Prostate gland (tissue), 2 donors: ENCODE measurements around the gene SIK2.

Experiments used
- POLR2A ChIP-seq: fragments of 450-650 bp; IDR thresholded peaks from one replicate; pipeline ENCODE4 v1.6.1; 2016; ENCODE audit warnings: antibody characterized with exemption, mild to moderate bottlenecking
- POLR2AphosphoS5 ChIP-seq: sonication (generic); formaldehyde crosslinking; IDR thresholded peaks from one replicate; pipeline ENCODE4 v1.6.1; 2017; ENCODE audit warnings: antibody characterized with exemption
- TF ChIP-seq, protein P1 (sequence below), 4 experiments: fragments of 200-600 bp in 2 of 4; fragments of 450-650 bp in 2 of 4; sonication (generic) in 2 of 4; IDR thresholded peaks; 1 replicate in 3 of 4; 2 replicates in 1 of 4; pipeline ENCODE4 v1.5.1; 2016 to 2019; ENCODE audit warnings: antibody characterized with exemption in 4 of 4, mild to moderate bottlenecking in 2 of 4, moderate library complexity in 2 of 4

DNA sequence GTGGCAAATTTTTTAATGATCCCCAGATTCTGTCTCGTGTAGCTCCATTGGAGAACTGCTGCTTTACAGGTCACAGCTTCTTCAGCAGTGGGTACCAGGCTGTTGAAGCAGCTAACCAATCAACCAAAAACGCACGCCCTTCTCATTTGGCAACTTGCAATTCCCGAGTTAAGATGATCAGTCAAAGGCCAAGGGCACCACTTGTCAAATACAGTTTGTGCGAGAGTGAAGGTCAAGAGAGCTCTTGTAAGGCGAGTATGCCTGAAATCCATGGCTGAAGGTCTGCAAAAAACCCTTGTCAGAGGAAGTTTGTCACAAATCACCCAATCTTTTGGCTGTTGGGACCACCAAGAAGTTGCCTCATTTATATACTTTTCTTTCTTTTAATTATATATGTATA, 176.9 kb downstream of the SIK2 start:
- TF ChIP-seq, protein P1, sequence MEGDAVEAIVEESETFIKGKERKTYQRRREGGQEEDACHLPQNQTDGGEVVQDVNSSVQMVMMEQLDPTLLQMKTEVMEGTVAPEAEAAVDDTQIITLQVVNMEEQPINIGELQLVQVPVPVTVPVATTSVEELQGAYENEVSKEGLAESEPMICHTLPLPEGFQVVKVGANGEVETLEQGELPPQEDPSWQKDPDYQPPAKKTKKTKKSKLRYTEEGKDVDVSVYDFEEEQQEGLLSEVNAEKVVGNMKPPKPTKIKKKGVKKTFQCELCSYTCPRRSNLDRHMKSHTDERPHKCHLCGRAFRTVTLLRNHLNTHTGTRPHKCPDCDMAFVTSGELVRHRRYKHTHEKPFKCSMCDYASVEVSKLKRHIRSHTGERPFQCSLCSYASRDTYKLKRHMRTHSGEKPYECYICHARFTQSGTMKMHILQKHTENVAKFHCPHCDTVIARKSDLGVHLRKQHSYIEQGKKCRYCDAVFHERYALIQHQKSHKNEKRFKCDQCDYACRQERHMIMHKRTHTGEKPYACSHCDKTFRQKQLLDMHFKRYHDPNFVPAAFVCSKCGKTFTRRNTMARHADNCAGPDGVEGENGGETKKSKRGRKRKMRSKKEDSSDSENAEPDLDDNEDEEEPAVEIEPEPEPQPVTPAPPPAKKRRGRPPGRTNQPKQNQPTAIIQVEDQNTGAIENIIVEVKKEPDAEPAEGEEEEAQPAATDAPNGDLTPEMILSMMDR (IDR thresholded peaks at IDR 0.05), result no peak
- TF ChIP-seq POLR2A (no peak), POLR2AphosphoS5 (no peak)
